HG03097 (cell line): ENCODE measurements around the gene CCNL1.
A peak's percentile ranks its signal among the peaks of the same experiment; 100 is the strongest.
"Not testable (repeated sequence)": the region's sequence is repeated elsewhere in the genome, so short reads cannot be mapped to it uniquely, and the experiment has no call there.

Source experiments
- ATAC-seq: cut with Tn5 transposase; IDR thresholded peaks from one replicate; pipeline ENCODE4 v1.9.1; 2021; ENCODE audit not compliant: unreplicated experiment, low FRiP score

Gene CCNL1

DNA sequence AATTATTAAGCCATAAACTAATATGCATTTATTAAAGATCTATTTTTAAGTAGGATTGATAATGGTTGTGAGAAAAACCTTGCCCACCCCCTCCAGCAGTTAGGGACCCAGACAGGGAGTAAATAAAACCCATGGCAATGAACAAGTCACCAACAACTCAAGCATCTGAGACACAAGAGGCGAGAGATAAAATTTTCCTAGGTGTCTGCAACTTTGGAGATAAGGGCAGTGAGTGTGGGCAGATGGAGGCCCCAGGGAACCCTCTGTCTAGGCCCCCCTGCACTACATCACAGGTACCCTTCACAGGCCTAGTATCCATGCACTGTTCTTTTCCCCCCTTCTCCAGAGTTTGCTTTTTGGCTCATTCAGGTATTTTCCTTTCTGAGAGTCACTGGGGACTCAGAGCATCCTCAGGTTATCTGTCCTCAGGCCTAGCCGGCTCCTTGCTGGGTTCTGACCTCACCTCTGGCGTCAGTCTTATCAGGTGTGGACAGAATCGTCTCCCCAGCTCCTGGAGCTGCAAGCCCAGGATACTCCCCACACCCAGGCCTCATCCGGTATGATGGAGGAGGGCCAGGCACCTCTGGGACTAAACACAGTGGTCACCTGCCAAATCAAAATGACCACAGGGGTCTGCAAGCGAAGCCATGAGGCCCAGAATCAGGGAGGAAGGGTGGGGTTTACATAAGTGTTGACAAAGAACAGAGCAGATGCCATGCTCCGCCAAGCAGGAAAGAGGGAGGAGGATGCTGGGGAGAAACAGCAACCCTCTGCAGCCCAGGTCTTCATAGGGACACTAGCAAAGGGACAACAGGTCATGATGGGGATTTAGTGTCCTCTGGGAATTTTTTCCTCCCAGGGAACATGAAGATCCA lies 50.4 kb downstream of the CCNL1 start:
- no peak for ATAC-seq

GRCh38 chr3:157107644-157108133 lies 52.3 kb downstream of the CCNL1 start:
- no peak for ATAC-seq

DNA sequence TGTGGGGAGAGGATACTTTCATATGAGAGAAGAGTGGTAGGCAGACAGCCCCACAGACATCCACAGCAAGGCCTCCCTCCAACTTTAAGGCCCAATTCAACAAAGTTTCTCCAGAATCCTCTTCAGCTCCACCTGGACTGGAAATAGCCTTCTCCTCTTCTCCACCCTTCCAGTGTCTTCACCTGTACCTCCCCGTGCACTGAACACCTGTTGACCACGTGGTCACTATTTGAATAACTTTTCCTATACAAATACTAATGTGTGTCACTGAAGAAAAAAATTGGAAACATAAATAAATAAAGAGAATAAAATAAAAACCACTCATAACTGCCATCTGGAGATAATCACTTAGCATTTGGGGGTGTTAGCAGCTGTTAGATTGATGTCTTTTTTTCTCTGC lies 52.9 kb downstream of the CCNL1 start:
- no peak for ATAC-seq

DNA sequence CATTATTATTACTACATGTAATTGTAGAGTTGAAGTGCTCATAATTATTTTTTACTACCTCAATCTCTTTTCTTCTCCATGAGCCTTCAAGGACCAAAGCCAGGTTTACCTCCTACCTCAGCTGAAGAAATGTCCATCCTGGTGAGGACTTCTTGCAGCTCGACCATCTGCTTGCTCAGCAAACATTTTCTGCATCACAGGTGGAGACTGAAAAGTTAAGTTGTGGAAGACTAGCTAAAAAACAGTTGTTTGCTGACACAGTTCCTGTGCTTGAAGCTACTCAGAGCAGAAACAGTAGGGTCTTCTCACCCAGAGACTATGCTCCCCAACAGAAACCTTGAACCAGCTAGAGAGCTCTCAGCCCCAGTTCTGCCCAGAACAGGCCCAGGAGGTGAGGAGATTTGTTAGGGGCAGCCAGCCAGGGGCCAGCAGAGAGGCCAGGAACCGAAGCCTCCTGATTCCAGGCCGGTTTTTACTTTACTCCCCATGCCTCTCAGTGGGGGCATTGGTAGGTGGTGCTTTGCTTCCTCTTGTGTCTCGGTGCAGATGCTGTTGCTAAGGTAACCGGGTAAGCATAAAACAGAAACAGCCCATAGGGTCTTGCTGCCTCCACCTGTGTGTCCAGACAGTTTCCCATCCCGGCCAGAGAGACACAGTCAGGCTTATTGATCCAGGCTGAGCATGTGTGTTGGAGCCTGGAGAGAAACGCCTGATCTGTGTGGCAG lies 54.9 kb downstream of the CCNL1 start:
- ATAC-seq, result no peak

GRCh38 chr3:157104521-157104920 lies 55.4 kb downstream of the CCNL1 start:
- no peak for ATAC-seq

- no peak for ATAC-seq
These were observed 56.1 kb downstream of the CCNL1 start for GRCh38 chr3:157103860-157104259.

DNA sequence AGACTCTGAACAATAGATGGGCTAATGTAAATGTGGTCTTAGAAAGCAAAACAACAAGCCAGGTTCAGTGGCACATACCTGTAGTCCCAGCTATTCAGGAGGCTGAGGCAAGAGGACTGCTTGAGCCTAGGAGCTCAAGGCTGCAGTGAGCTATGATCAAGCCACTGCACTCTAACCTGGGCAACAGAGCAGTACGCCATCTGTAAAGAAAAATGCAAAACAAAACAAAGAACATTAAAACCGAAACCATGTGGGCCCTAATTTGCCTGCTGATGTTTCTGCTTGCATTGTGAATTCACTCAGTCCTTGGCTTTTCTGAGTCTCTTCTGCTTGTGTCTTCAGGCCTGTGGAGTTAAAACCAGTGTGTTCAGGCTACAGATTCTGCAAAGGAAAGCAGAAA lies 56.7 kb downstream of the CCNL1 start:
- ATAC-seq, result peak; percentile 80

GRCh38 chr3:157102595-157102994 lies 57.4 kb downstream of the CCNL1 start:
- ATAC-seq, result not testable (repeated sequence)

DNA sequence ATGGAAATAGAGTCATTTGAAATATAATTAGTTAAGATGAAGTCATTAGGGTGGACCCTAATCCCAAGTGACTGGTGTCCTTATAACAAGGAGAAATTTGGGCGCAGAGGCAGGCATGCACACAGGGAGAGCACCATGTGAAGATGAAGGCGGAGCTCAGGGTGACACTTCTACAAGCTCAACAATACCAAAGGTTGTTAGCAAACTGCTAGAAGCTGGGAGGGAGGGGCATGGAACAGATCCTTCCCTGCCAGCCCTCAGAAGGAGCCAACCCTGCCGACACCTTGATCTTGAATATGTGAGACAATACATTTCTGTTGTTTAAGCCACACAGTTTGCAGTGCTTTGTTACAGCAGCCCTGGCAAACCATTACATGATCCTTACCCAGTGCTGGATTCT lies 57.8 kb downstream of the CCNL1 start:
- no peak for ATAC-seq

DNA sequence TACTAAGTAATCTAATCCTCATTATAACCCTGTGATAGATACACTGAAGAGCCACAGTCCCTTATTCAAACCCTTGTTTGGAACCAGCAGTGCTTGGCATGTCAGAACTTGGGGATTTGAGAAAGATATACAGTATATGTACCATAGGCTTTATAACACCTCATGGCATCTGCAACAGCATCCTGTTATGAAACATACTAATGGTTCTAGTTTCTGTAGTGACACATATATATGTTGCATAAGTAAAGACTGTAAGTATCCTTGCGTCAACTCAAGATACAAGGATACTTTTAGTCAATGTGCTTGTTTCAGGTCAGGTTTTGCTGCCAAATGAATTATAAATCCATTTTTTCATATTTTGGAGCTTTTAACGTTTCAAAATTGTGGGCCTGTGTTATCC lies 58.5 kb downstream of the CCNL1 start:
- no peak for ATAC-seq

- no peak for ATAC-seq
These were observed 59.1 kb downstream of the CCNL1 start for GRCh38 chr3:157100608-157101396.

DNA sequence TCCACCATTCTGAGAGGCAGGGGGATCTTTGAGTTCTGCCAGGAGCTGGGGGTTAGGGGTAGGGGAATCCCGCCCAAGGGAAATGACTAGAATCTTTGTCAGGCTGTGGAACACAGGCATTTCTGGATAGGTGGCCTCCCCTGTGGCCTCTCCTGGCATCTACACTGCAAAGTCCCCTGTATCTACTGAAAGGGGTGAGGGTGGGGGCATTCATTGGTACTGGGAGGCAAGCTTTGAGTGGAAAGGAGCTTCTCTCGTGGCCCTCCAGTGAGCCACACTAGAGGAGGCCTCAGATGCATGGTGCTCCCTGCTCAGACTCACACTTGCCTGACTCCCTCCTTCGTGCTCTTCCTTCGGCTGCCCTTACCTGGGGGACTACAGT lies 59.9 kb downstream of the CCNL1 start:
- no peak for ATAC-seq

GRCh38 chr3:157099326-157100095 lies 60.4 kb downstream of the CCNL1 start:
- no peak for ATAC-seq

- ATAC-seq, result no peak
These were observed 61.1 kb downstream of the CCNL1 start for GRCh38 chr3:157098823-157099185.

GRCh38 chr3:157098121-157098822 lies 61.7 kb downstream of the CCNL1 start:
- no peak for ATAC-seq
